Body of pancreas (tissue), 4 donors: ENCODE measurements around the gene LARP4B. TPM values are rescaled to one million over a fixed set of nuclear protein-coding genes. Genes with fewer than 3 reads are reported as not detected.

Source experiments
- ATAC-seq: fragments of 150-250 bp; one replicate; pipeline ENCODE4 v1.9.1; 2016
- DNase-seq, 4 donors: peaks; one replicate each; pipeline ENCODE4 v3.0.0-alpha.2; 2019
- H3K27ac ChIP-seq, 4 donors: fragments of 200-600 bp; sonication (generic); 1 replicate in 3 of 4; 2 replicates in 1 of 4; pipeline versions ENCODE4 v1.5.1 to v1.6.1; 2016 to 2019; ENCODE audit warnings: mild to moderate bottlenecking in 1 of 4, mixed read lengths in 1 of 4, moderate library complexity in 1 of 4
- H3K27me3 ChIP-seq, 2 donors: fragments of 200-600 bp; sonication (generic); one replicate each; pipeline ENCODE4 v1.6.0; 2016; ENCODE audit warnings: mild to moderate bottlenecking in 1 of 2
- H3K36me3 ChIP-seq, 2 donors: fragments of 200-600 bp; sonication (generic); replicated peaks in 1 of 2; 2 replicates each; pipeline ENCODE4 v1.5.1; 2016; ENCODE audit warnings: low read depth in 2 of 2; ENCODE audit not compliant: insufficient read depth in 1 of 2
- H3K4me1 ChIP-seq: fragments of 200-600 bp; sonication (generic); one replicate; pipeline ENCODE4 v1.6.0; 2016
- H3K4me3 ChIP-seq, 2 donors: fragments of 200-600 bp; sonication (generic); 1 replicate in 1 of 2; 2 replicates in 1 of 2; pipeline ENCODE4 v1.5.1; 2016 to 2019
- H3K9me3 ChIP-seq, 3 donors: fragments of 200-600 bp; sonication (generic); 1 replicate in 2 of 3; 2 replicates in 1 of 3; pipeline ENCODE4 v1.5.1; 2016
- POLR2A ChIP-seq, 3 donors: fragments of 450-650 bp; IDR thresholded peaks; one replicate each; pipeline ENCODE4 v1.6.1; 2016; ENCODE audit warnings: antibody characterized with exemption in 3 of 3, mild to moderate bottlenecking in 2 of 3
- WGBS, 2 donors: methylation state at CpG; one replicate each; pipeline ENCODE4 v1.1.5; 2017; 5-methylcytosine and 5-hydroxymethylcytosine counted together
- intact Hi-C: fragments of 100-400 bp; cut with DNase I; formaldehyde crosslinking; loops from one replicate; pipeline ENCODE4 v1.15.1; 2023
- total RNA-seq, 2 donors: library from RNA; depleted of rRNA; stranded (reverse); fragments of >200 nt; gene quantifications; one replicate each; pipeline ENCODE4 v1.1.0, GENCODE V29; 2016
- TF ChIP-seq, protein P1 (sequence below), 7 experiments: fragments of 450-650 bp in 4 of 7; fragments of 200-600 bp in 3 of 7; sonication (generic) in 3 of 7; IDR thresholded peaks; one replicate each; pipeline ENCODE4 v1.5.1; 2016 to 2019; ENCODE audit warnings: antibody characterized with exemption in 7 of 7

The LARP4B gene
- total RNA-seq, 2 donors from 2014 or later, result 41.0 to 61.6 TPM

DNA sequence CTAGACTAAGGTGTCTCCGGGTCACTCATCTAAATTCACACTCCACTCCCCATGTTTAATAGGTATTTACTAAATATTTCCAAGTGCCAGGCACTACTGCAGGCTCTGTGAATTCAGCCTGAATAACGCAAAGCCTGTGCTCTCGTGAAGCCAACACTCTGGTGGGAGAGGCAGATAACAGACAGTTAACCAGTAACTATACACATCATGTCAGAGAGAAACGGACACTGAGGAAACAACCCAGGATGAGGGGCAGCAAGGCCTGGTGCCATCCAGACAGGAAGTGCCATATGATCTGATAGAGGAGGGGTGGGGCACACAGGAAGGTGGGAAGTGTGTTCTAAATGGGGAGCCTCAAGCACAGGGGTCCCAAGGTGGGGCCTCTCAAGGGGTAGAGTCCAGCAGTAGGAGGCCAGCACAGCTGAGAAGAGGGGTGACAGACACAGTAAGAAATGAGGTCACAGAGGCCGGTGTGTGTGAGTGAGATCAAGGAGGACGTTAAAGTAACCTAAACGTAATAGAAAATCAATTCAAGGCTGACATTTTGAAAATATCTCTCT lies 85.3 kb downstream of the LARP4B start:
- no peak overlapping the region for H3K4me3 ChIP-seq
- ATAC-seq, result no peak
- no peak for TF ChIP-seq POLR2A (IDR thresholded peaks at IDR 0.05)
- TF ChIP-seq, protein P1, sequence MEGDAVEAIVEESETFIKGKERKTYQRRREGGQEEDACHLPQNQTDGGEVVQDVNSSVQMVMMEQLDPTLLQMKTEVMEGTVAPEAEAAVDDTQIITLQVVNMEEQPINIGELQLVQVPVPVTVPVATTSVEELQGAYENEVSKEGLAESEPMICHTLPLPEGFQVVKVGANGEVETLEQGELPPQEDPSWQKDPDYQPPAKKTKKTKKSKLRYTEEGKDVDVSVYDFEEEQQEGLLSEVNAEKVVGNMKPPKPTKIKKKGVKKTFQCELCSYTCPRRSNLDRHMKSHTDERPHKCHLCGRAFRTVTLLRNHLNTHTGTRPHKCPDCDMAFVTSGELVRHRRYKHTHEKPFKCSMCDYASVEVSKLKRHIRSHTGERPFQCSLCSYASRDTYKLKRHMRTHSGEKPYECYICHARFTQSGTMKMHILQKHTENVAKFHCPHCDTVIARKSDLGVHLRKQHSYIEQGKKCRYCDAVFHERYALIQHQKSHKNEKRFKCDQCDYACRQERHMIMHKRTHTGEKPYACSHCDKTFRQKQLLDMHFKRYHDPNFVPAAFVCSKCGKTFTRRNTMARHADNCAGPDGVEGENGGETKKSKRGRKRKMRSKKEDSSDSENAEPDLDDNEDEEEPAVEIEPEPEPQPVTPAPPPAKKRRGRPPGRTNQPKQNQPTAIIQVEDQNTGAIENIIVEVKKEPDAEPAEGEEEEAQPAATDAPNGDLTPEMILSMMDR (IDR thresholded peaks at IDR 0.05), result no peak
- H3K4me1 ChIP-seq, result peaks cover 8% of the 10 kb centered on the region
- no peaks in the 10 kb centered on the region for H3K9me3 ChIP-seq
- H3K36me3 ChIP-seq, result peaks cover 0 to 8% of the 10 kb centered on the region in 2 donors
- no peak overlapping the region for H3K27ac ChIP-seq
- no peaks in the 10 kb centered on the region for H3K27me3 ChIP-seq
- no peak for DNase-seq
- intact Hi-C loops, result no loop called here
- 67 to 79% methylated on average over 7 of the region's 7 CpGs for WGBS, 2 donors

DNA sequence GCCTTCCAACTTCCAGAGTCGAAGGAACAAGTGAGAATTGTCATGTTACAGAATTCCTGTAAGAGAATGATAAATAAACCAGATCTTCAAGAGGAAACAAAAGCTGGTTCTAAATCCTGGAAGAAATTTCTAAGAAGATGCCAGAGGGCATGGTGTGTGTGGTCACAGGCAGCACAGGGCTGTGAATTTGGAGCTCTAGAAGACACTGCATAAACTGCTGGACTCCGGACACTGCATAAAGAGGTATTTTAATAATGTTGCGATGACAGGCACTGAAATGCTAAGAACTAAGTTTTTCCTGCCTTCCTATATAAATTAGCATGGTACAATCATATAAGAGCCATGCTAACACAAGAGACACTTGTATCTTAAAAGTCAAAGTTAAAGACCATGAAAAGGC lies 86.0 kb downstream of the LARP4B start:
- Histone ChIP-seq H3K9me3 (no peaks in the 10 kb centered on the region), H3K27me3 (no peaks in the 10 kb centered on the region), H3K36me3 (peaks cover 0 to 10% of the 10 kb centered on the region in 2 donors), H3K4me3 (no peak overlapping the region), H3K4me1 (peaks cover 8% of the 10 kb centered on the region), H3K27ac (no peak overlapping the region)
- TF ChIP-seq, protein P1 (IDR thresholded peaks at IDR 0.05), result no peak
- TF ChIP-seq POLR2A (IDR thresholded peaks at IDR 0.05), result no peak
- ATAC-seq, result no peak
- 85 to 89% methylated on average over 3 of the region's 3 CpGs for WGBS, 2 donors
- no peak for DNase-seq
- intact Hi-C loops, result no loop called here

DNA sequence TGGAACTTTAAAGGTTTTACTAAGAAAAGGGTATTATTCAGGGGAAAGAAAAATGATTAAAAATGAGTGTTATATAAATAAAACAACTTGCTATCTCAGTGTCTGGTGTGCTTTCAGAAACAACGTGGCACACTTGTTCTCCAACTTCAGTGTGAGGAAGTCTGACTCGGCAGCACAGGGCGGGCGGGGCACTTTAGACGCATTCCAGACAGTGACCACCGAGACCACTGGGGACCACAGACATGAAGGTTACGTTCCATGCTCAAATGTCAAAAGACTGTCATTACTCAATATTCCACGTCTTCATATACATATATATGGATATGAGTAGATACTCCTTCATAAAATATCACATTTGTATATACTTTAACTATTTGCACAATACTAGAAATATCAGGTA lies 87.0 kb downstream of the LARP4B start:
- Histone ChIP-seq H3K27ac (no peak overlapping the region), H3K4me3 (no peak overlapping the region), H3K9me3 (no peaks in the 10 kb centered on the region), H3K27me3 (no peaks in the 10 kb centered on the region), H3K36me3 (peaks cover 0 to 15% of the 10 kb centered on the region in 2 donors), H3K4me1 (peaks cover 8% of the 10 kb centered on the region)
- 71 to 82% methylated on average over 8 of the region's 8 CpGs for WGBS, 2 donors
- TF ChIP-seq, protein P1 (IDR thresholded peaks at IDR 0.05), result no peak
- TF ChIP-seq POLR2A (IDR thresholded peaks at IDR 0.05), result no peak
- no peak for ATAC-seq
- intact Hi-C loops, result no loop called here
- no peak for DNase-seq

DNA sequence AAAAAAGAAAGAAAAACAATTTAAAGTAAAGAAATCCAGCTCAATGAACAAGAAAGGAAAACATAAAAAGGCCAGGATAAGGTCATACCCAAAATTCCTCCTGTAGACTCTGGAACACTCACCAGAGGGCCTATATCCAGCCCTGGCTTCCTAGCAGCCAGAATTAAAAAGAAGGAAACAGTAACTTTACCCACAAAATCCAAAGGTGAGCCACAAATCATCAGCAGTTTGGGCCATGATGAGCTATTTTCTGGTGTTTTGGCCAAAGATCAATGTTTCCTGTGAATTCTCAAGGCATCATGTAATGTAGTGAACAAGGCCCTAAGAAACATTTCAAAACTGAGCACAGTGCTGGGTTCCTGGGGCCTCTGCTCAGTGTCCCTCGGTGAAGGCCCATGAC lies 87.8 kb downstream of the LARP4B start:
- TF ChIP-seq, protein P1 (IDR thresholded peaks at IDR 0.05), result no peak
- no peak for TF ChIP-seq POLR2A (IDR thresholded peaks at IDR 0.05)
- ATAC-seq (no peak), DNase-seq (no peak)
- WGBS, 2 donors, result 100% methylated on average over 1 of the region's 1 CpG
- no peak overlapping the region for H3K27ac ChIP-seq
- no peak overlapping the region for H3K4me3 ChIP-seq
- peaks cover 0 to 15% of the 10 kb centered on the region in 2 donors for H3K36me3 ChIP-seq
- intact Hi-C loops, result no loop called here
- H3K9me3 ChIP-seq, result no peaks in the 10 kb centered on the region
- peaks cover 8% of the 10 kb centered on the region for H3K4me1 ChIP-seq
- no peaks in the 10 kb centered on the region for H3K27me3 ChIP-seq

DNA sequence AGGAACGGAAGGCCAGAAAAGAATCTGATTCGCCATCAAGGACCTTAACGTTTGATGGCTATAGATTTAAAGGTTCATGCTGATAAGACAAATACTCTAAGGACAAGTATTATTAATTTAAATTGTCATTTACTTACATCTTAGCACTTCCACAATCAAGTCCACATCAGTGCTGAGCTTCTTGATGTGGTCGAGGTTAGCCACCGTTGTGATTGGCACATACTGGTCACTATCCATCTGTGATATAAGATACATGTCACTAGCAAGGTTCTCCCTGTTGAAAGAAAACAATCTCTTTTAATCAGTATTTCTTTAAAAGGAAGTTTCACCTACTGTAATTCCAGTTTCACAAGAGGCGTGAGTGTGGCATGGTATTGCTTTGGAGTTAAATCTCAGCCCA lies 88.7 kb downstream of the LARP4B start:
- intact Hi-C loops, result no loop called here
- no peak for DNase-seq
- TF ChIP-seq, protein P1 (IDR thresholded peaks at IDR 0.05), result no peak
- no peak for TF ChIP-seq POLR2A (IDR thresholded peaks at IDR 0.05)
- Histone ChIP-seq H3K4me1 (peaks cover 3% of the 10 kb centered on the region), H3K9me3 (no peaks in the 10 kb centered on the region), H3K4me3 (no peak overlapping the region), H3K36me3 (peaks cover 0 to 15% of the 10 kb centered on the region in 2 donors), H3K27ac (no peak overlapping the region), H3K27me3 (no peaks in the 10 kb centered on the region)
- 79 to 94% methylated on average over 6 of the region's 6 CpGs for WGBS, 2 donors
- no peak for ATAC-seq
